ENCODE measurements around the gene SLC41A2.

- no peak for TF ChIP-seq CTCF (IDR thresholded peaks at IDR 0.05)
- TF ChIP-seq EP300 (IDR thresholded peaks at IDR 0.05): no peak
- no peak for TF ChIP-seq PBX3 (IDR thresholded peaks at IDR 0.05)
- no peak for TF ChIP-seq RFX5 (IDR thresholded peaks at IDR 0.05)
- TF ChIP-seq POLR2A (IDR thresholded peaks at IDR 0.05; ENCODE audit: low read length): no peak
- no peak for TF ChIP-seq JUN (IDR thresholded peaks at IDR 0.05)
- no peak for TF ChIP-seq EHMT2 (IDR thresholded peaks at IDR 0.05; ENCODE audit: low read depth)
- TF ChIP-seq ZNF302 (CRISPR knock-in tag; IDR thresholded peaks at IDR 0.05): no peak
- TF ChIP-seq E2F6 (IDR thresholded peaks at IDR 0.05; ENCODE audit: borderline replicate concordance, low read depth): no peak
- no peak for TF ChIP-seq CHD2 (IDR thresholded peaks at IDR 0.05; ENCODE audit: low read length, partially characterized antibody)
- no peak for TF ChIP-seq MAX (IDR thresholded peaks at IDR 0.05)
Observed at GRCh38 chr12:104994336-104994735, 36.2 kb upstream of the SLC41A2 start.
